Germinal center (tissue), 1 donor: ENCODE results near the gene BCAP31.

Experiments
- DNase-seq: peaks from one replicate; pipeline ENCODE4 v3.0.0; 2012; ENCODE audit warnings: mixed read lengths, low spot score

Gene BCAP31

GRCh38 chrX:153724252-153725038, at the start of gene BCAP31, which contains the start of gene ABCD1:
Gene BCAP31 (minus strand): TSS chrX:153724387. CDS start chrX:153723244, 1,143 bp downstream.
Gene ABCD1 (plus strand): TSS chrX:153724856. CDS start chrX:153725267, 411 bp downstream.
- DNase-seq = peak; percentile 93

DNA sequence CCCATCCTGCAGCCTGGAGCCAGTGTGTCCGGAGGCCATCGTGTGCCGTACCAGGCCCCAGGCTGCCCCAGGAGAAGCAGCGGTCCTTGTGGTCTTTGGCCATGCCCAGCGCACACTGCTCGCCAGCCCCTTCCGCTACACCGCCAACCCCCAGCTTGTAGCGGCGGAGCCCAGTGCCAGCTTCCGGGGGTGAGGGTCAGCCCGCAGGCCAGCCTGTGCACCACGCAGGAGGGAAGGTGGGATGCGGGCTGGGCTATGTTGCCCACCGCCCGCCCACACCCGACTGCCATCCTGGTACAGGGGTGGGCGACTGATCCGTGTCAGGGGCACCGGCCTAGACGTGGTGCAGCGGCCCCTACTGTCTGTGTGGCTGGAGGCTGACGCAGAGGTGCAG, 49.0 kb upstream of the BCAP31 start:
- no peak for DNase-seq

DNA sequence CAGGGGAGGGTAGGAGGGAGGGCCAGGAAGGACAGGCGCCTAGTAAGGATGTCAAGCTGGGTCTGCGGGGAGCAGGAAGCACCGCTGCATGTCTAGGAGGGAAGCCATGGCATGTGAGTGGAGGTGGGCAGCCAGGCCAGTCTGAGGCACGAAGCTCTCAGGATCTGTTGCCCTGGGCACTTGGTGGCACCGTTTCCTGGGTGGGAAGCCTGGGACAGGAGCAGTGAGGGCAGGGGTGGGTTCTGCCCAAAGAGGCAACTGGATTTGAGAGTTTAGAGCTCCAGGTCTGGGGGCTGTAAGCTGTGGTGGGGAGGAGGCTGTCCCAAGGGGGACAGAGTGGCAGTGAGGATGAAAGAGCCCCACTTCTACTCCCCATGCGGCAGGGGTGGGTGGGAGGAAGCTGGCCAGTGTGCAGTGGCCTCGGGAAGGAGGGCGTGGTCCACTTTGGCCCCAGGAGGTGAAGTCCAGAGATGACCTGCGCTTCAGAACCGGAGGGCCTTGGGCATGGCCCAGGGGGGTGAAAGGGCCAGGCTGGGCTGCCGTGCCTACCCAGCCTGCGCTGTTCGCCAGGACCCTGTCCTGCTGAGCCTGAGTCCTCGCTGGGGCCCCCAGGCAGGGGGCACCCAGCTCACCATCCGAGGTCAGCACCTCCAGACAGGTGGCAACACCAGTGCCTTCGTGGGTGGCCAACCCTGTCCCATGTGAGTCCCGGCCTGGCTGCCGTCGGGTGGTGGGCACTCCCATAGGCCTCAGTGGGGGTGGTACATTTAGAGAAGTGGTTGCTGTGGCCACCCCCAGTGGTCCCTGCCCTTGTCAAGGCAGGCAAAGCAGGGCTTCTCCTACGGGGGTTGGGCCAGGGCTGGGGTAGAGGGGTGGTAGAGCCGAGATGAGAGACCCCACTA, 48.4 kb upstream of the BCAP31 start:
- DNase-seq = no peak

GRCh38 chrX:153771415-153772315, 47.5 kb upstream of the BCAP31 start:
- DNase-seq = no peak

- no peak for DNase-seq
These were observed 46.6 kb upstream of the BCAP31 start for GRCh38 chrX:153770601-153771414.

- DNase-seq = no peak
These were observed 45.8 kb upstream of the BCAP31 start for GRCh38 chrX:153769865-153770600.

- DNase-seq = no peak
These were observed 45.1 kb upstream of the BCAP31 start for GRCh38 chrX:153769158-153769864.

GRCh38 chrX:153768311-153769157, 44.3 kb upstream of the BCAP31 start:
- DNase-seq = no peak

DNA sequence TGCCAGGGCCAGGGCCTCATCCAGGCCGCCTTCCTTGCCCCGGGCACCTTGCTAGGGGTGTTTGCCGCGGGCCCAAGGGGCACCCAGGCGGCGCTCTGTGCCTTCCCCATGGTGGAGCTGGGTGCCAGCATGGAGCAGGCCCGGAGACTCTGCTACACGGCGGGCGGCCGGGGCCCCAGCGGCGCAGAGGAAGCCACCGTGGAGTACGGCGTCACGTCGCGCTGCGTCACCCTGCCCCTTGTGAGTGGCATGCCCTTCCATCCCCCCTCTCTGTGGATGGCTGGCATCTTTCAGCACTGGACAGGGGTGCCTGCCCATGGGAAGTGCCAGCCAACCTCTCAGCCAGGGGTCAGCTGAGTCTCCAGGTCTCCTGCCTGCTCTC, 43.5 kb upstream of the BCAP31 start:
- DNase-seq = no peak

DNA sequence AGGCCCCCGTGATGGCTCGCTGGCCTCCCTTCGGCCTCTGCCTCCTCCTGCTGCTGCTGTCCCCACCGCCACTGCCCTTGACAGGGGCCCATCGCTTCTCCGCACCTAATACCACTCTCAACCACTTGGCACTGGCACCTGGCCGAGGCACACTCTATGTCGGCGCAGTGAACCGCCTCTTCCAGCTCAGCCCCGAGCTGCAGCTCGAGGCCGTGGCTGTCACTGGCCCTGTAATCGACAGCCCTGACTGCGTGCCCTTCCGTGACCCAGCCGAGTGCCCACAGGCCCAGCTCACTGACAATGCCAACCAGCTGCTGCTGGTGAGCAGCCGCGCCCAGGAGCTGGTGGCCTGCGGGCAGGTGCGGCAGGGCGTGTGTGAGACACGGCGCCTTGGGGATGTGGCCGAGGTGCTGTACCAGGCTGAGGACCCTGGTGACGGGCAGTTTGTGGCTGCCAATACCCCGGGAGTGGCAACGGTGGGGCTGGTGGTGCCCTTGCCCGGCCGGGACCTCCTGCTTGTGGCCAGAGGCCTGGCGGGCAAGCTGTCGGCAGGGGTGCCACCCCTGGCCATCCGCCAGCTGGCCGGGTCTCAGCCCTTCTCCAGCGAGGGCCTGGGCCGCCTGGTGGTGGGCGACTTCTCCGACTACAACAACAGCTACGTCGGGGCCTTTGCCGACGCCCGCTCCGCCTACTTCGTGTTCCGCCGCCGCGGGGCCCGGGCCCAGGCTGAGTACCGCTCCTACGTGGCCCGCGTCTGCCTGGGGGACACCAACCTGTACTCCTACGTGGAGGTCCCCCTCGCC, 42.9 kb upstream of the BCAP31 start:
- no peak for DNase-seq

DNA sequence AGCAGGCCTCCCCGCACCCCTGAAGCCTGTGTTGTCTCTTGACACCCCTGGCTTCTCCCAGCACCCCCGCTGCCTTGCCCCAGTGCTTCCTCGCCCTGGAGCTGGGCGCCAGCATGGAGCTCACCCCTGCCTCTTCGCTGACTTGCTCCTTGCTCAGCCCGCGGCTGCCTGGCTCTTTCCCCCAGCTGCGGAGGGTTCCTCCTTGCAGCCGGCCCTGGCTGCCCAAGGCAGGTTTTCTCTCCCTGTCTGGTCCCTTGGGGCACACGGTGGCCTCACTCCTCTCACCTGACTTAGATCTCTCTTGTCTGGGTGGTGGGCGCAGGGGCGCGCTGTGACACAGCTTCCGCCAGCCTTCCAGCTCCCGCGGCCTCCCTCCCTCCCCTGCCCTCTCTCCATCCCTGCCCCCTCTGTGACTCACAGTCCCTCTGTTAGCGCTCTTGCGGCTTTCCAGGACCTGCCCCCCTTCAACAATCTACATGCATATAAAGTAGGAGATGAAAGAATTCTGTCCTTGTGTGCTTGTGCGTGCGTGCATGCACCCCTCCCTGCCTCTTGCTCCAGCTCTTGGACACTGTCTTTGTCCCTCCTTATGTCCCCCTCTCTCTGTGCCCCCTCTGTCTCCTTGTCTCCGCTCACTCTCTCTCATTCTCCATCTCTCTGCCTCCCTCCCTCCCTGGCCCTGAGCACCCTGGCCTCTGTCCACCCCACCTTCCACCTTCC, 42.1 kb upstream of the BCAP31 start:
- DNase-seq = no peak

GRCh38 chrX:153765138-153766079, 41.2 kb upstream of the BCAP31 start:
- DNase-seq = no peak

- no peak for DNase-seq
These were observed 40.6 kb upstream of the BCAP31 start for GRCh38 chrX:153764786-153765137.

DNA sequence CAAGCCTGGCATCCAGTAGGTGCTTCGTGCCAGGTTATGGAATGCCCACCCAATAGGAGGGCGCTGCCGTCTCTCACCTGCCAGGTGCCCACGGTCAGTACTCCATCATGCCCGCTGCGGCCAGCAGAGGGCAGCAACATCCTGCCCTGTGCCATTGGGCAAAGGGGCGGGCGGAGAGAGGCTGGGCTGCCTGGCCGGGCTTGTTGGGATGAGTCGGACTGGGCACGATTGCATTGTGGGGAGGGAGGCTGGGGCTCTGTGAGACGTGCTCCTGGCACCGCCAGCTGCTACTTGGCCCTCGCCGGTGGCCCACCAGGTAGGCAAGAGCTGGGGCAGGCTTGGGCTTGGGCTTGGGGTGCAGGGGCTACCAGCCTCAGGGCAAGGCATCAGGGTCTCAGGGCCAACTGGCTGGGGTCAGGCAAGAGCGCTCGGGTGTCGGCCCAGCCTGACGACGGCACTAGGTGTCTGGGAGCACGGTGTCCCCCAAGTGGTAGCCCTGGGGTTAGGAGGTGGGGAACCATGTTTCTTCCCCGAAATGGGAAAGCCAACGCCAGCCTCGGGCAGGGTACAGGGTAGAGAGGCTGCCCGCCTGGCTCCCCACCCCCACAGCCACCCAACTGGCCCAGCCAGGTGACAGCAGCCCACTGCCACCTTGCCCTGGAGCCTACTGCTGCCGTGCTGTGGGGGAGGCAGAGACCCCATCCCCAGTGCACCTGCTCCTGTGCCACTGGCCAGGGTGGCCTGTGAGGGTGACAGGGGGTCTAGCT, 40.0 kb upstream of the BCAP31 start, which contains the start of gene PLXNB3:
Gene PLXNB3, plus strand, starts transcription at position 261 of the 767 bp plus-strand sequence. CDS start 1,287 bp downstream, outside the sequence.
- DNase-seq = peak; percentile 74

- DNase-seq = no peak
These were observed 39.2 kb upstream of the BCAP31 start for GRCh38 chrX:153763298-153763932.
